Suprapubic skin (tissue), 4 donors: ENCODE results near the gene NOA1.

Source experiments
- CTCF ChIP-seq, 2 donors: fragments of 200-600 bp in 1 of 2; fragments of 450-650 bp in 1 of 2; sonication (generic) in 1 of 2; IDR thresholded peaks; one replicate each; pipeline ENCODE4 v1.5.1; 2016 to 2019; ENCODE audit warnings: antibody characterized with exemption in 2 of 2, mild to moderate bottlenecking in 1 of 2, moderate library complexity in 1 of 2
- EP300 ChIP-seq: sonication (generic); formaldehyde crosslinking; IDR thresholded peaks from one replicate; pipeline ENCODE4 v1.6.1; 2017; ENCODE audit warnings: antibody characterized with exemption
- POLR2A ChIP-seq, 2 donors: fragments of 450-650 bp; IDR thresholded peaks; one replicate each; pipeline ENCODE4 v1.6.1; 2017; ENCODE audit warnings: antibody characterized with exemption in 2 of 2, mild to moderate bottlenecking in 2 of 2, moderate library complexity in 2 of 2
- POLR2AphosphoS5 ChIP-seq, 3 donors: sonication (generic); formaldehyde crosslinking; IDR thresholded peaks; one replicate each; pipeline ENCODE4 v1.6.1; 2017; ENCODE audit warnings: antibody characterized with exemption in 3 of 3

- TF ChIP-seq POLR2A (IDR thresholded peaks at IDR 0.05) (no peak), POLR2AphosphoS5 (IDR thresholded peaks at IDR 0.05) (no peak), CTCF (IDR thresholded peaks at IDR 0.05) (no peak), EP300 (no peak)
Observed at GRCh38 chr4:56930638-56931037, 46.8 kb downstream of the NOA1 start.
